ENCODE measurements around the gene SUMO3.

DNA sequence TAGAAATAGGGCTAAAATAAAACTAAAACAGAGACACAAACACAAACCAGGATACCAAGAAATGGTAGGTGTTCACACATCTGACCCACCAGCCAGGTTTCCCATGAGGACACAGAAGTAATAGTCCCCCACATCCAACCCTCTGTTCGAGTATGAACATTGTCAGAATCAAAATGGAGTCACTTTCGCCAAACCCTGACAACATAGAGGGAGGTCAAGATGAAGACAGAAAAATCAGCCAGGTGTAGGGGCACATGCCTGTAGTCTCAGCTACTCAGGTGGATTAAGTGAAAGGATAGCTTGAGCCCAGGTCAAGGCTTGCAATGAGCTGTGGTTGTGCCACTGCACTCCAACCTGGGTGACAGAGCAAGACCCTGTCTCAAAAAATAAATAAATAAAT, 20.1 kb downstream of the SUMO3 start:
- TF ChIP-seq, protein P1, sequence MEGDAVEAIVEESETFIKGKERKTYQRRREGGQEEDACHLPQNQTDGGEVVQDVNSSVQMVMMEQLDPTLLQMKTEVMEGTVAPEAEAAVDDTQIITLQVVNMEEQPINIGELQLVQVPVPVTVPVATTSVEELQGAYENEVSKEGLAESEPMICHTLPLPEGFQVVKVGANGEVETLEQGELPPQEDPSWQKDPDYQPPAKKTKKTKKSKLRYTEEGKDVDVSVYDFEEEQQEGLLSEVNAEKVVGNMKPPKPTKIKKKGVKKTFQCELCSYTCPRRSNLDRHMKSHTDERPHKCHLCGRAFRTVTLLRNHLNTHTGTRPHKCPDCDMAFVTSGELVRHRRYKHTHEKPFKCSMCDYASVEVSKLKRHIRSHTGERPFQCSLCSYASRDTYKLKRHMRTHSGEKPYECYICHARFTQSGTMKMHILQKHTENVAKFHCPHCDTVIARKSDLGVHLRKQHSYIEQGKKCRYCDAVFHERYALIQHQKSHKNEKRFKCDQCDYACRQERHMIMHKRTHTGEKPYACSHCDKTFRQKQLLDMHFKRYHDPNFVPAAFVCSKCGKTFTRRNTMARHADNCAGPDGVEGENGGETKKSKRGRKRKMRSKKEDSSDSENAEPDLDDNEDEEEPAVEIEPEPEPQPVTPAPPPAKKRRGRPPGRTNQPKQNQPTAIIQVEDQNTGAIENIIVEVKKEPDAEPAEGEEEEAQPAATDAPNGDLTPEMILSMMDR (conservative IDR thresholded peaks at IDR 0.05 in 1 of 2, IDR thresholded peaks at IDR 0.05 in 1 of 2; ENCODE audit: low read depth in 1 of 2, low read length in 2 of 2) = no peak
- no peak for TF ChIP-seq EZH2 (IDR thresholded peaks at IDR 0.05; ENCODE audit: low read length, missing control alignments)

Measured in fibroblast of lung (primary cell).